MM.1S (cell line): ENCODE measurements around the gene CNOT6.

Experiments used
- EZH2 ChIP-seq: fragments of 300-600 bp; sonication (generic); optimal IDR thresholded peaks from 2 replicates; pipeline ENCODE3; 2017; ENCODE audit warnings: low read depth, mild to moderate bottlenecking, antibody characterized with exemption, low read length, mixed read lengths
- TF ChIP-seq, protein P1 (sequence below): fragments of 300-600 bp; sonication (generic); IDR thresholded peaks from 2 replicates; pipeline ENCODE4 v1.5.1; 2016; ENCODE audit warnings: antibody characterized with exemption, low read length, mixed read lengths

DNA sequence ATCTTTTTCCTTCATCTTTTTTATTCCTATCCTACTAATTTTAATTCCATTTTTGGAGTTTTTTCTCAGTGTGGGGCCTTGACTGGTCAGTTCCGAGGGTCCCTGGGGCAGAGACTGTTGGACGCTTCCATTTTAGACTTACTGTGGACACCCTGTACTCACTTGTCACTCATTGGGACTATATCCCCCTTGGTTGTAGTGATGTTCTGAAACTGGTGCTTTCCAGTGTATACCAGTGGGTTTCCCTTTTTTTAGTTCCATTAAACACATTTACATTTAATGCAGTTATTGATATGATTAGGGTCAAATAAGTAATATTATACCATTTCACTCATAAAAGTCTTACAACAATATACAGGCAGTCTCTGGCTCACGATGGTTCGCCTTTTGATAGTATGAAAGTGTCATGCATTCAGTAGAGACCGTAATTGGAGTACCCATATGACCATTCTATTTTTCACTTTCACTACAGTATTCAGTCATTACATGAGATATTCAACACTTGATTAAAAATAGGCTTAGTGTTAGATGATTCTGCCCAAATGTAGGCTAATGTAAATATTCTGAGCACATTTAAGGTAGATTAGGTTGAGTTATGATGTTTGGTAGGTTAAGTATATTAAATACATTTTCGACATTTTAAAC, 46.0 kb downstream of the CNOT6 start:
- TF ChIP-seq, protein P1, sequence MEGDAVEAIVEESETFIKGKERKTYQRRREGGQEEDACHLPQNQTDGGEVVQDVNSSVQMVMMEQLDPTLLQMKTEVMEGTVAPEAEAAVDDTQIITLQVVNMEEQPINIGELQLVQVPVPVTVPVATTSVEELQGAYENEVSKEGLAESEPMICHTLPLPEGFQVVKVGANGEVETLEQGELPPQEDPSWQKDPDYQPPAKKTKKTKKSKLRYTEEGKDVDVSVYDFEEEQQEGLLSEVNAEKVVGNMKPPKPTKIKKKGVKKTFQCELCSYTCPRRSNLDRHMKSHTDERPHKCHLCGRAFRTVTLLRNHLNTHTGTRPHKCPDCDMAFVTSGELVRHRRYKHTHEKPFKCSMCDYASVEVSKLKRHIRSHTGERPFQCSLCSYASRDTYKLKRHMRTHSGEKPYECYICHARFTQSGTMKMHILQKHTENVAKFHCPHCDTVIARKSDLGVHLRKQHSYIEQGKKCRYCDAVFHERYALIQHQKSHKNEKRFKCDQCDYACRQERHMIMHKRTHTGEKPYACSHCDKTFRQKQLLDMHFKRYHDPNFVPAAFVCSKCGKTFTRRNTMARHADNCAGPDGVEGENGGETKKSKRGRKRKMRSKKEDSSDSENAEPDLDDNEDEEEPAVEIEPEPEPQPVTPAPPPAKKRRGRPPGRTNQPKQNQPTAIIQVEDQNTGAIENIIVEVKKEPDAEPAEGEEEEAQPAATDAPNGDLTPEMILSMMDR: no peak
- TF ChIP-seq EZH2: no peak
